GM18499 (cell line): ENCODE data around the gene COP1.
"Not testable (repeated sequence)": the region's sequence is repeated elsewhere in the genome, so short reads cannot be mapped to it uniquely, and the experiment has no call there.

Experiments used
- ATAC-seq: cut with Tn5 transposase; IDR thresholded peaks from one replicate; pipeline ENCODE4 v1.9.1; 2021; ENCODE audit warnings: moderate number of reproducible peaks; ENCODE audit not compliant: insufficient read depth, unreplicated experiment

The COP1 gene

DNA sequence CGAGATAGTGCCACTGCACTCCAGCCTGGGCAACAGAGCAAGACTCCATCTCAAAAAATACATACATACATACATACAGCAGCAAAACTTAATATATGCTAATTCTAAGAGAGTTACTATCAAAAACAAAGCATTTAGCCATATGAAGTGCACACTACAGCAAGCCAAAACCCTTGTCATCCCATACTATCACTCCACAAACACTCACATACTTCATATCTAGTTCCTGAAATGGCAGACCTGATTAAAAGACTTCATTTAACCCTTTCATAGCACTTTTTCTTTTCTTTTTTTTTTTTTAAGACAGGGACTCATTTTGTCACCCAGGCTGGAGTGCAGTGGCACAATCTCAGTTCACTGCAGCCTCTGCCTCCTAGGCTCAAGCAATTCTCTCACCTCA, 65.6 kb downstream of the COP1 start:
- no peak for ATAC-seq

DNA sequence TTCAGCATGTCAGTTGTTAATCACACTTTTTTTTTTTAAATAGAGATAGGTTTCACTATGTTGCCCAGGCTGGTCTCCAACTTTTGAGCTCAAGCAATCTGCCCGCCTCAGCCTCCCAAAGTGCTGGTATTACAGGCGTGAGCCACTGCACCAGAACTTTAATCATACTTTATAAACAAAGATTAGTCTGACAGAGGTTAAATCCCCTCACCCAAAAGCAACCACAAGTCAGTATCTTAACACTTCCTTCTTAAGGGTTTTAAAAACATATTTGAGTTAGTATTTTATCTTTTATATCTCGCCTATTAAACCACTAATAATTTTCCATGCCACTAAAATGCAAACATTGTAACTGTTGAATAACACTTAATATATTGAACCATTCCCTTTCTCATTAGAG, 70.2 kb downstream of the COP1 start:
- ATAC-seq, result no peak

DNA sequence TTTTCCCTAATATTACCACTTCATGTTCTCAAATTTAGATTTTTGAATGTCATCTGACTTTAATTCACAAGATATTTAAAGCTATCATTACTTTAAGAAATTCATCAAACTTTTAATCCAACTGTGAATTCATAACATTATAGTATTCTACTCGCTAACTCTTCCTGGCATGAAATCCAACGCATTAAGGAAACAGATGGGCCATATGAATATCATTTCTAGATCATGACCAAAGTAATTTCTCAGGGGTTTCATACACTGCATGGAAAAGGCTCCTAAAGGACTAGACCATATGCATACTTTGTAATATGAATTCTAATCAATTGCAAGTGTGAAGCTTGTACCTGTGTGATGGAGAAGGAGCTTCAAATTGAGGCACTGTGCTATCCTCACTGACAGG, 72.4 kb downstream of the COP1 start:
- ATAC-seq, result no peak

DNA sequence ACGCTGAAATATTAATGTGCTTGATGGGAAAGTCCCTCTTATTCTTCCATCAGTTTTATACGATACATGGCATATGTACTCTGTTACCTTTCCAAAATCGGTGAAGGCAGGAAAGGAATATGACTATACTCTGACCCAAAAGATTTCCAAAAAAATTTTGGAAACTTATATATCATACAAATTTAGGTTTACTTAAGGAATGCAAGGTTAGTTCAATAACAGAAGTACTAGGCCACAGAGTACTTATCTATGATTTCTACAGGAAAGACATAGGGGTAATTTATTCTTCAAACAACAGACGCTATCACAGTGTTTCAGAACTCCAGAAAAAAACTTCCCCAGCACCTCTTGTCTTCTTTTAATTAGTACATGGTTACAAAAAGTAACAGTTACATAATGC, 84.8 kb downstream of the COP1 start:
- ATAC-seq, result no peak

DNA sequence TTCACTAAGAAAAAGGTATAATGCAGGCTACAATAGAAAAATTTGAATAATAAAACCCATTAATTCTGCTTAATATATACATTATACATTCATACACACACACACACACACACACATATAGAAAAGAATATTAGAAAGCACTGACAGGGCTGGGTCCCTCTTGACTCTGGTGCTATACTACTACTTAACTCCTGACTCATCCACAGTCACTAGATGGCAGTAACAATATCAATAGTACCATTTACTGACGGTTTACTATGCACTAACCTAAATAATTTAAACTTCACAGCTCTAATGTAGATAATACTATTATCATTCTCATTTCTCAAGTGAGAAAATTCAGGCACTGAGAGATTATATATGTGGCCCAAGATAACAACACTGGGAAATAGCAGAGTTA, 87.5 kb downstream of the COP1 start:
- ATAC-seq, result no peak

DNA sequence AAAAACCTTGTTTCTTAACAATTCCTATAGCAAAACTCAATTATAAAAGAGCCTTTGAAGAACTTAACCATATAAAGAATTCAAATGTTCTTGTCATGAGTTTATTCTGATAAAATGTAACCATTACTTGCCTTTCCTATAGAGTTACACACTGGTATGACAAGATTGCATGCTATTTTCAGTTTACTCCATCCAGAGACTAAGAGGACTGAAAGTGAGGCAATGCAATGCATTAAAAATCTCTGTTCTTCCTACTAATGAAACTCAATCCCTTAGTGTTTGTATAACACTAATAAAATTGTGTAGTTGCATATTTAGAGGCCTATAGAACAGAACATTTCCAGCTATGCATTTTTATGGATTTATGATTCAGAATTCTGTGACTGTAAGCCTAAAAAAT, 88.1 kb downstream of the COP1 start:
- no peak for ATAC-seq

DNA sequence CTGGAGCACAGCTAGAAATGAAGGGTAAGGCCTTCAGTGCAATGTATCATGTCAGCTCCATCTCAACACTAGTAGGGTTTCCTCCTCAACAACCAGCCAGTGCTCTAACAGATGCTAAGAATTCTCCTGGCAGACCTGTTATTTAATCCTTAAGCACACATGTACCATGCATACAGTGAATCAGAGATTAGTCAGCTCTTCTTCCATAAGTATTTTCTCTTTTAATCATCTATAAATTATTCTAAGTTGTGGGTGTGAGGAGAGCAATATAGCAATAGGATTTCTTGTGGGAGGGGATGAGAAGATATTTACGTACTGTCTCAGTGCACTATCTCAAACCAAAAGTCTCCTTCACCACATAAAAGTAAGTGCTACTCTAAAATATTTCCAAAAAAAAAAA, 95.3 kb downstream of the COP1 start:
- no peak for ATAC-seq

DNA sequence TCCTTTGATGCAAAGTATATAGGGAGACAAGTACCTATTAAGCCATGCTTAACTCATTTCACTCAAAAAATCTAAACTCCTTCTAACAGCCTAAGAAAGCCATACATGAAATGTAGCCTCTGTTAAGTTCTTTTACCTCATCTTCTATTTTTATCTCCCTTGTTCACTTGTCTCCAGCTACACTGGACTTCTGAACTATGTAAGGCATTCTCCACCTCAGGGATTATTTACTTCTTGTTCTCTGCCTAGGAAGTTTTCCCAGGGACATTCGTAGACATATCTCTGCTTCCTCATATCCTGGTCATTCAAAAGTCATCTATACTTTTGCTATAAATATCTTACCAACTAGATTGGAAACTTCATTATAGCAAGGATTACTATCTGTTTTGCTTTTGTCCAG, 96.9 kb downstream of the COP1 start:
- ATAC-seq, result no peak

DNA sequence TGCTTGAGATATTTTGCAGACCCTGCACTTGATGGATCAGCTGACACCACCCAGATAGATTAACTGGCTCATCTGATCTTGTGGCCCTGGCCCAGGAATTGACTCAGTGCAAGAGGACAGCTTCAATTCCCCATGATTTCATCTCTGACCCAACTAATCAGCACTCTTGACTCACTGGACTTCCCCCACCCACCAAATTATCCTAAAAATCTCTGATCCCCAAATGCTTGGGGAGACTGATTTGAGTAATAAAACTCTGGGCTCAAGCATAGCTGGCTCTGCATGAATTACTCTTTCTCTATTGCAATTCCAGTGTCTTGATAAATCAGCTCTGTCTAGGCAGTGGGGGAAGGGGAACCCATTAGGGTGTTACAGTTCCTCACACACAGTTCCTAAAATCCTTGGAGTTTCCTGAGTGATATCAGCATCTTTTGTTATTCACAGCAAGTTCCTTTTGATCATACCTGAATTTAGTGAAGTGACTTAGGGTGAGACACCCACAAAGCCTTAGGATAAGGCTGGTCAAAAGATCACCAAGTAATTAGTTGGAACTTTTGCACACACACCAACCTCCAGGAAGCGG, 104.2 kb downstream of the COP1 start:
- no peak for ATAC-seq

DNA sequence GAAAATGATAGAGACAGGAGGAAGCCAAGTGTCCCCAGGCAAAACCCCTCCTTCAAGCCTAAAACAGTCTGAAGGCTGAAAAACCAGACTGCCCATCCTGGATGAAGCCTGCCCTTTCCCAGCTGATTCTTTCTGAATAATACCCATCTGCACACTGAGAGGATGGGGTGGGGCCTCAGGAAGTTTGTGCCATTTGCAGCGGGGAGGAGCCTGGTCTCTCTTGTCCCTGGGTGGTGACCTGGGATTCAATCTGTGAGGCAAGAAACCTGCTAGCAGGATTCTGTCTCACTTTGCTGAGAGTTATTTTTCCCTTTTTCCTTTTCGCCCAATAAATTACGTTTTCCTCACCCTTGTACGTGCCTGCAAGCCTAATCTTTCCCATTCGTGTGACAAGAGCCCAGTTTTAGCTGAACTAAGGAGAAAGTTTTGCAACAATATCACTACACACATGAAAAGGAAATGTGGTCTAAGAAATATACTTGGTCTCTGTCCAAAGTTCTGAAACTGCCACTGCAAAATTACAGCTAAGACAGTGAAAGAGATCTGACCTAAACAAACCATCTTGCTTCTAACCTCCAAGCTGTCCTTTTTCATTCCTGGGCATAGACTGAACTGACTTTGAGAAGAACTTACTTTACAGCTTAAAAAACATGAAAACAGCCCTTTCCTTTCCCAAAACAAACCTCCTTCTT, 105.0 kb downstream of the COP1 start:
- ATAC-seq, result no peak

DNA sequence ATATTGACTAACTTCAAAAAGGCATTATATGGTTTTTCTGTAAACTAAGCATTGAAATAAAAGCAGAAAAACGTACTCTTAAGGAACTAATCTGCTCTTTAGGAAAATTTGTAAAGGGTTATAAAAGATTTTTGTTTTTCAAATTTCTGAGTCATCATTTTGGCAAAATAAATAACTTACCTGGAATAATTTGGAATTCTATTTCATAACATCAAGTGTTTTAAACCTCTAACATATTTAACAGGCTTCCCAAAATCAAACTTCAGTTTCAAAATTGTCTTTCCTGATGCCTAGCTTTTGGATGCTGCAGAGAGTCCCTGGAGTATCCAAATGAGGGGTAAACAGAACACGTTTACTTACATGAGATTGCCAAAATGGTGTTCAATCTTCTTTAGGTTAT, 108.5 kb downstream of the COP1 start:
- no peak for ATAC-seq

DNA sequence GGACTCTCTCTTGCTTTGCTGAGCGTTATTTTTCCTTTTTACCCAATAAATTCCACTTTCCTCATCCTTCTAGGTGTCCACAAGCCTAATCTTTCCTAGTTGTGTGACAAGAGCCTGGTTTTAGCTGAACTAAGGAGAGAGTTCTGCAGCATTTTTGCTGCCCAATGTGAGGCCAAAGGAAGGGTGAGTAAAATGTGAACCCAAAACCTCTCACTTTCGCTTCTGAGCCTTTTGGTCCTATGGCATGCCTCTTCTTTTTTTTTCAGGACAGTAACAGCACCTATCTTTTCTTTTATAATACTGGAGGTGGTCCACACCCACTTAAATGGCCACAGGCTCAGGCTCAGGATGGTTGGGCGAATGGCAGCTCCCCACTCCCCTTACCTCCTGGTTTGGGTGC, 111.1 kb downstream of the COP1 start:
- no peak for ATAC-seq

DNA sequence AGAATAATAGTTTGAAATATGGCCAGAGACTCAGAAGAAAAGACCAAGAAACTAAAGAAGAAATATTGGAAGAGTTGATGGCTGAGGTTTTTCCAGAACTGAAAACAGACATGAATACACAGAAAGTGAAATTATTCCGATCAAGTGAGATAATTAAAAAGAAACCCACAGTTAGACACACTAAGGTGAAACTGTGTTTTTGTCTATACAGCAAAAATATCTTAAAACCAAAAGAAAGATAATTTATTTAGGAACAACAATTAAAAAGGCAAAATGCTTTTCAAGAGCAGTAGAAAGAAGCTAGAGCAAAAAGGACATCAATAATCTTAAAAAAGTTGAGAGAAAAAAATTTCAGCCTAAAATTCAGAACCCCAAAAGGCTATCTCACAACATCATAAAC, 116.3 kb downstream of the COP1 start:
- ATAC-seq, result no peak

DNA sequence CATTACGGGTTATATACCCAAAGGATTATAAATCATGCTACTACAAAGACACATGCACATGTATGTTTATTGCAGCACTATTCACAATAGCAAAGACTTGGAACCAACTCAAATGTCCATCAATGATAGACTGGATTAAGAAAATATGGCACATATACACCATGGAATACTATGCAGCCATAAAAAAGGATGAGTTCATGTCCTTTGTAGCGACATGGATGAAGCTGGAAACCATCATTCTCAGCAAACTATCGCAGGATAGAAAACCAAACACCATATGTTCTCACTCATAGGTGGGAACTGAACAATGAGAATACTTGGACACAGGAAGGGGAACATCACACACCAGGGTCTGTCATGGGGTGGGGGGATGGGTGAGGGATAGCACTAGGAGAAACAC, 119.3 kb downstream of the COP1 start:
- not testable (repeated sequence) for ATAC-seq

DNA sequence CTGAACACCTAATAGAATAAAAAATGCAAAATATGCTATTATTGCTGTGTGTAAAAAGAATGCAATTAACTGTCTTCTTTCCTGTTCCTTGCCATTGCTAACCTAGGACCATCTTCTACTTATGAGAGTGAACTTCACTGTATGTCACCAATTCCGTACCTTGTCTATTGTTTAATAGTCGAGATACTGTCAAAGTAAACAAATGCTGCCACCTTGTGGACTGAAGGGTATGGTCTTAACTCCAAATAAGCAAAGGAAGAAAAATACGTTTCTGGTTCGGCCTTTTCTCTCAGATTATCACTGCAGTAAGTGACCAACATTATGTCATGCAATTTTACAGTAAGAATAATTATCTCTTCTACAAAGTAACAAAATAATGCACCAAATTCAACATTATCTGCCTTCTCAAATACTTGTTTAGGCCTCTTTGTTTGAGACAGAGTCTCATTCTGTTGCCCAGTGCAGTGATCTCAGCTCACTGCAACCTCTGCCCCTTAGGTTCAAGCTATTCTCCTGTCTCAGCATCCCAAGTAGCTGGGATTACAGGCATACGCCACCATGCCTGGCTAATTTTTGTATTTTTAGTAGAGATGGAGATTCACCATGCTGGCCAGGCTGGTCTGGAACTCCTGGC, 133.4 kb downstream of the COP1 start:
- peak; percentile 63 for ATAC-seq

DNA sequence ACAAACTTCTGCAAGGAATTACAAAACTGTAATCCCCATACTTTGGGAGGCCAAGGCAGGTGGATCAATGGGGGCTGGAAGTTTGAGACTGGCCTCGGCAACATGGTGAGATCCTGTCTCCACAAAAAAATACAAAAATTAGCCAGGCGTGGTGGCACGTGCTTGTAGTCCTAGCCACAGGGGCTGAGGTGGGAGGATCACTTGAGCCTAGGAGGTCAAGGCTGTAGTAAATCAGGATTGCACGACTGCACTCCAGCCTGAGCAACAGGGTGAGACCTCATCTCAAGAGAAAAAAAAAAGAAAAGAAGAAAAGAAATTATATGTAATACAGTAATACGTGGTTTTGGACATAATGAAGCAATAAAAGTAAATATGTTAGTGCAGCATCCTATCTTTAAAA, 138.2 kb downstream of the COP1 start:
- no peak for ATAC-seq

DNA sequence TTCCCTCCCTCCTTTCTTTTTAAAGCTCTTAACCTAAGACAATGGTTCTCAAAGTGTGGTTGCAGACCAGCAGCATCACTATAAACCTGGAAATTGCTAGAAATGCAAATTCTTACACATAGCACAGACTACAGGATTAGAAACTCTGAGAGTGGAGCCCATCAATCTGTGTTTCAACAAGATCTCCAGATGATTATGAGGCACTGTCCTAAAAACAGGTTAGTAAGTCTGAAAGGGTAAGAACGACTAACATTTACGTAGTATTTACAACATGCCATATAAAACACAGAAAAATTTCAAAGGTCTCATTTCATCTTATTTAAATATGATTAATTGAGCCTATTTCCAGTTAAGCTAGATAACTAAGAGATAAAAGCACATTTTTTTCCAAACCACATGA, 138.8 kb downstream of the COP1 start:
- no peak for ATAC-seq

DNA sequence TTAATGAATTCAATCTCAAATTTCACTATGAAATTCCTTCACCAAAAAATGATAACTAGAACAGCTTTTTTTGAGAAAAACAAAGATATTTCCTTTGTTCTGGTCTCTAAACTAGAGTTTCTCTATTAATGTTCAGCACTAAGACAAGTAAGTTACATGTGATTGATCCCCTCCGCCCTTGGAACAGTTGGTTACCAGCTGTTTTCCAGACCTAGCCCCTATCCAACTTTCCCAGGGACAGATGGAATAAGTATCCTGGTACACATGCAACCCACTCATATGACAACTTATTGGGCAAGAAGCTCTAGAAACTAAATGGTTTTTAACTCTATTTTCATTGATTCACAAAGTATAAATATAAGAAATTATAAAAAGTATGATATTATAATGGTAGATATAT, 140.4 kb downstream of the COP1 start:
- ATAC-seq, result no peak

DNA sequence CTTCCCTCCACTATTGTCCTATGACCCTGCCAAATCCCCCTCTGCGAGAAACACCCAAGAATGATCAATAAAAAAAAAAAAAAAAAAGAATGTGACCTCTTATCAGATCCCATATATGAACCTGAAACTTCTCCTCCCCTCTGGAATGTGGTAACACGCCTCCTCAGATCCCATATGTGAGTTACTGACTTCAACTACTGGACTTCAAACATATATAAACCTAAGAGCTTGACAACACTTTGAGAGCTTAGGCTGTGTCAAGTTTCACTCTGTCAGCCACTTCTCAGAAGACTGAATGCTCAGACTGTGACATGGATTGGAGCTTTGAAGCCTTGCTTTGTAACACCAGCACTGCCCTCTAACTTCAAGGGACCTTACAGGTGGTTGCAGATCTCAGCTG, 148.4 kb downstream of the COP1 start:
- no peak for ATAC-seq

DNA sequence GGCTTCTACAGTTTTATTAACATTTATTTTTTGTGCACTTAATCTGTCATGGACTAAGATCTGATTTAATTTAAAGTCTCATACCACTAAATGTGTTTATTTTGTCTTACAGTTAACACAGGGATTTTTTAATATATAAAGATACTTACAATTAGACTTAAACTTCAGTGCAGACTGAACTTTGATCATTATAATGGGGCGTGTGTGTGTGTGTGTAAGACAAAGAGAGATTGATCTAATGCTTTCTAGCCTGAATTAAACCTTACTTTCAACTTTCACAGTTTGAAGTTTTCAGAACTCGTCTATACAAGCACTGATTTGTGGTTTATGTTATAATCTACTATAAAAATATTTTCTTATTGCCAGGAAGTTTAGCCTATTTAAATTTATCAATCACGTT, 150.8 kb downstream of the COP1 start:
- ATAC-seq, result no peak

DNA sequence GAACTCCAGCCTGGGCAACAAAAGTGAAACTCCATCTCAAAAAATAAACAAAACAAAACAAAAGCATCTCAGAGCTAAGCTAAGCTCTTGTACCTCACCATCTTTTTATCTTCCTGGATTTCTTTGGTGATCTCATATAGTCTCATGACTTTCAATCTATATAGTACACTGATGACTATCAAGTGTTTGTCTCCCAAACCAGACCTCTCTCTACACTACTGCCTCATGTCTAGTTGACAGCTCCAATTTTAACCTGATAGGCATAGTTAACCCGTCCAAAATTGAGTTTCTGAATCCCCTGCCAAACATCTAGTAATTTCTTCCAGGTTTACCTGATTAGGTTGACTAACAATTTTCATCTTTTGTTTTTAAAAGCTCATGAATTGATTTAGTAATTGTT, 151.7 kb downstream of the COP1 start:
- no peak for ATAC-seq

DNA sequence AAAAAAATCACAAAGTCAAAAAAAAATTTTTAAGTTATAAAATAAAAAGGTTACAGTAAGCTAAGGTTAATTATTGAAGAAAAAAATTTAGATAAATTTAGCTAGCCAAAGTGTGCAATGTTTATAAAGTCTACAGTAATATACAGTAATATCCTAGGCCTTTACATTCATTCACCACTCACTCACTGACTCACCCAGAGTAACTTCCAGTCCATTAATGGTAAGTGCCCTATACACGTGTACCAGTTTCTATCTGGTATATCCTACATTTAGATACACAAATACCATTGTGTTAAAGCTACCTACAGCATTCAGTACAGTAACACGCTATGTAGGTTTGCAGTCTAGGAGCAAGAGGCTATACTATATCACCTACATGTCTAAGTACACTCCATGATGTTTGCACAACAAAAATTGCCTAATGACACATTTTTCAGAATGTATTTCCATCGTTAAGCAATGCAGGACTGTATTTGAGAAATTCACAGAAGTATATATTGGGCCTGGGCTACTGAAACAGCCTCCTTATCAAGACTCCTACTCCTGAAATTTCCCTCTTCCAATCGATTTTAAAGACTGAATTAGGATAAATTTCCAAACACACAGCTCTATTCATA, 155.1 kb downstream of the COP1 start:
- ATAC-seq, result no peak
